SK-N-SH treated with all-trans-retinoic acid at 6 μM for 48 hours (cell line): ENCODE measurements around the gene BIN1.

Source experiments
- ATAC-seq: fragments of 200-7000 bp; cut with Tn5 transposase; 3 replicates; pipeline ENCODE4 v1.9.1; 2020; ENCODE audit warnings: mild to moderate bottlenecking, moderate library complexity
- ARNTL ChIP-seq: fragments of 450-650 bp; formaldehyde crosslinking; IDR thresholded peaks from 2 replicates; pipeline ENCODE4 v1.5.0; 2020; ENCODE audit warnings: low read depth, mild to moderate bottlenecking, moderate library complexity, borderline replicate concordance
- BACH2 ChIP-seq: fragments of 250-450 bp; sonication (Bioruptor Pico); IDR thresholded peaks from 2 replicates; pipeline ENCODE4 v1.9.0; 2021; ENCODE audit warnings: mild to moderate bottlenecking, borderline replicate concordance
- CSDC2 ChIP-seq: fragments of 250-450 bp; sonication (Bioruptor Pico); IDR thresholded peaks from 2 replicates; pipeline ENCODE4 v1.5.0; 2020; ENCODE audit warnings: mild to moderate bottlenecking, moderate library complexity
- ESRRG ChIP-seq: fragments of 250-450 bp; sonication (Bioruptor Pico); IDR thresholded peaks from 2 replicates; pipeline ENCODE4 v1.6.1; 2021; ENCODE audit warnings: mild to moderate bottlenecking
- GLIS3 ChIP-seq: fragments of 250-450 bp; sonication (Bioruptor Pico); IDR thresholded peaks from 2 replicates; pipeline ENCODE4 v1.5.0; 2020; ENCODE audit warnings: mild to moderate bottlenecking, moderate library complexity
- ISL1 ChIP-seq: fragments of 250-450 bp; sonication (Bioruptor Pico); IDR thresholded peaks from 2 replicates; pipeline ENCODE4 v2.1.2; 2022; ENCODE audit warnings: mild to moderate bottlenecking, moderate library complexity
- OSR1 ChIP-seq: fragments of 250-450 bp; sonication (Bioruptor Pico); IDR thresholded peaks from 2 replicates; pipeline ENCODE4 v1.8.0; 2022; ENCODE audit warnings: moderate library complexity, mild to moderate bottlenecking, inconsistent platforms
- PPARA ChIP-seq: fragments of 250-450 bp; sonication (Bioruptor Pico); IDR thresholded peaks from 2 replicates; pipeline ENCODE4 v1.5.0; 2020; ENCODE audit warnings: mild to moderate bottlenecking, borderline replicate concordance
- RARB ChIP-seq: fragments of 250-450 bp; sonication (Bioruptor Pico); IDR thresholded peaks from 2 replicates; pipeline ENCODE4 v1.8.0; 2021; ENCODE audit warnings: mild to moderate bottlenecking, moderate library complexity
- SNAI2 ChIP-seq: fragments of 250-450 bp; sonication (Bioruptor Pico); IDR thresholded peaks from 2 replicates; pipeline ENCODE4 v1.5.0; 2020; ENCODE audit warnings: mild to moderate bottlenecking, moderate library complexity
- TCF4 ChIP-seq: fragments of 250-450 bp; sonication (Bioruptor Pico); IDR thresholded peaks from 2 replicates; pipeline ENCODE4 v1.8.0; 2021; ENCODE audit warnings: mild to moderate bottlenecking, moderate library complexity, borderline replicate concordance
- ZC3H10 ChIP-seq: fragments of 250-450 bp; sonication (Bioruptor Pico); IDR thresholded peaks from 2 replicates; pipeline ENCODE4 v1.5.1; 2021; ENCODE audit warnings: mild to moderate bottlenecking, moderate library complexity
- ZFP3 ChIP-seq: fragments of 250-450 bp; sonication (Bioruptor Pico); IDR thresholded peaks from 2 replicates; pipeline ENCODE4 v1.5.0; 2020; ENCODE audit warnings: mild to moderate bottlenecking, moderate library complexity
- ZNF565 ChIP-seq: fragments of 450-650 bp; formaldehyde crosslinking; conservative IDR thresholded peaks from 2 replicates; pipeline ENCODE4 v1.5.0; 2020; ENCODE audit warnings: low read depth, mild to moderate bottlenecking, moderate library complexity
- ZNF8 ChIP-seq: fragments of 450-650 bp; formaldehyde crosslinking; IDR thresholded peaks from 2 replicates; pipeline ENCODE4 v1.5.0; 2020; ENCODE audit warnings: mild to moderate bottlenecking, moderate library complexity
- TF ChIP-seq, protein P1 (sequence below): fragments of 250-450 bp; sonication (Bioruptor Pico); IDR thresholded peaks from 2 replicates; pipeline ENCODE4 v1.8.0; 2020; ENCODE audit warnings: mild to moderate bottlenecking, moderate library complexity, borderline replicate concordance
- TF ChIP-seq, protein P2 (sequence below): fragments of 250-450 bp; sonication (Bioruptor Pico); IDR thresholded peaks from 2 replicates; pipeline ENCODE4 v1.5.0; 2020; ENCODE audit warnings: mild to moderate bottlenecking, moderate library complexity
- TF ChIP-seq, protein P3 (sequence below): fragments of 250-450 bp; sonication (Bioruptor Pico); IDR thresholded peaks from 2 replicates; pipeline ENCODE4 v1.5.1; 2020; ENCODE audit warnings: low read depth, mild to moderate bottlenecking, moderate library complexity
- TF ChIP-seq, protein P4 (sequence below): fragments of 250-450 bp; sonication (Bioruptor Pico); IDR thresholded peaks from 2 replicates; pipeline ENCODE4 v1.5.1; 2021; ENCODE audit warnings: mild to moderate bottlenecking, moderate library complexity

The BIN1 gene

DNA sequence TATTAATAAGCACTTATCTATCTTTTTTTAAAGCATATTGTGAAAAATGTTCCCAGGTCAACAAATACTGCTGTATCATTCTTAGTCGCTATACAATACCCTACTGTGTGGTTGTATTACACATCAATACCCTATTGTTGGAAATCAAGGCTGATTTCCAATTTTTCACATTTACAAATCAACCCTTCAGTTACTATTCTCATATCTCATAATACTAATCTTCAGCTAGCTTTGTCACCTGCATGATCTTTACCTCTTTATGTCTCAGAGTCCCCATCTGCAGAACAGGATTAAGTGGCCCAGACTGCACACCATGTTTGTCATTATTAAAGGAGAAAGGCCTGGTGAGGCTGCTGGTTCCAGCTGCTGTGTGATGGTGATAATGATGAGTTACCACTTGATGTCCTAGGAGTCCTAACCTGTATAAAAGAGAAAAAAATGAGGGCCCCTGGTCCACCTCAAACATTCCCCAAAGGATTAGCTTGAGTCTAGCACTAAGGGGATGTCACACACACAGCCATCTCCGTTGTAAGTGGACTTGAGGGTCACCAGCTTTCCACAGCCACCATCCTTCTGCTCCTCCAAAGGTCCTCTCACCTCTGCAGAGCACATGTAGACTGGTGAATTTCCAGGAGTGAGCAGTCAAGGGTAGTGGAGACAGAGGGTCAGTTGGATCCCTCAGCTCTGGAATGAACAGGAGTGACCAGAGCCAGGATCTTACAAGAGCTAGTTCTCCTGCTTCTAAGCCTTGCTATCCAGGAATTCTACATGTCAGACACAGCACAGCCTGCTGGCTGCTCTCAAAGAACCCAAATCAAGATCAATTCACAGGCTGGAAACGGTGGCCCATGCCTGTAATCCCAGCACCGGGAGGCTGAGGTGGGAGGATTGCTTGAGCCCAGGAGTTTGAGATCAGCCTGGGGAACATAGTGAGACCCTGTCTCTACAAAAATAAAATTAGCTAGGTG, 36.0 kb upstream of the BIN1 start:
- no peak; the same call in 2 of the 3 replicates for ATAC-seq
- TF ChIP-seq PPARA (CRISPR knock-in tag) (no peak), BACH2 (no peak), OSR1 (no peak), CSDC2 (CRISPR knock-in tag) (no peak)

DNA sequence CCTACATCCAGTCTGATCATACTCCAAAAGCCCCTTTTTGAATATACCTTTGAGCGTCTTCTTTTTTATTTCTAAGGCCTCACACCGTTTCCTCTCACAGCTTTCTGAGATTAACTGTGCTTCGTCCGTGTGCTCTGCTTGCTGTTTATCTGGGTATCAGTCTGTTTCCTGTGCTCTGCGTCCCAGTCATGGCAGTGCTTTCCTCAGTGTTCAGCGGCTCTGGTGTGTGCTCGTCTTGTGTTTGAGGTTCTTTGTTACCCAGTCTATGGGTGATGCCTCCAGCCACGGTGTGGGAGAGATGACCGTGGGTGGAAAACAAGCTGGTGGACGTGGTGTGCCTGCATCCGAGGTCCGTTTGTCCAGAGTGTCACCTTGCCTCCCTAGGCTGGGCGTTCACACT, 33.6 kb upstream of the BIN1 start:
- ATAC-seq, result no peak
- TF ChIP-seq, protein P1, sequence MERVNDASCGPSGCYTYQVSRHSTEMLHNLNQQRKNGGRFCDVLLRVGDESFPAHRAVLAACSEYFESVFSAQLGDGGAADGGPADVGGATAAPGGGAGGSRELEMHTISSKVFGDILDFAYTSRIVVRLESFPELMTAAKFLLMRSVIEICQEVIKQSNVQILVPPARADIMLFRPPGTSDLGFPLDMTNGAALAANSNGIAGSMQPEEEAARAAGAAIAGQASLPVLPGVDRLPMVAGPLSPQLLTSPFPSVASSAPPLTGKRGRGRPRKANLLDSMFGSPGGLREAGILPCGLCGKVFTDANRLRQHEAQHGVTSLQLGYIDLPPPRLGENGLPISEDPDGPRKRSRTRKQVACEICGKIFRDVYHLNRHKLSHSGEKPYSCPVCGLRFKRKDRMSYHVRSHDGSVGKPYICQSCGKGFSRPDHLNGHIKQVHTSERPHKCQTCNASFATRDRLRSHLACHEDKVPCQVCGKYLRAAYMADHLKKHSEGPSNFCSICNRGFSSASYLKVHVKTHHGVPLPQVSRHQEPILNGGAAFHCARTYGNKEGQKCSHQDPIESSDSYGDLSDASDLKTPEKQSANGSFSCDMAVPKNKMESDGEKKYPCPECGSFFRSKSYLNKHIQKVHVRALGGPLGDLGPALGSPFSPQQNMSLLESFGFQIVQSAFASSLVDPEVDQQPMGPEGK, result no peak
- TF ChIP-seq GLIS3 (CRISPR knock-in tag) (no peak), BACH2 (no peak), ARNTL (no peak), ZNF565 (no peak)
- TF ChIP-seq, protein P2, sequence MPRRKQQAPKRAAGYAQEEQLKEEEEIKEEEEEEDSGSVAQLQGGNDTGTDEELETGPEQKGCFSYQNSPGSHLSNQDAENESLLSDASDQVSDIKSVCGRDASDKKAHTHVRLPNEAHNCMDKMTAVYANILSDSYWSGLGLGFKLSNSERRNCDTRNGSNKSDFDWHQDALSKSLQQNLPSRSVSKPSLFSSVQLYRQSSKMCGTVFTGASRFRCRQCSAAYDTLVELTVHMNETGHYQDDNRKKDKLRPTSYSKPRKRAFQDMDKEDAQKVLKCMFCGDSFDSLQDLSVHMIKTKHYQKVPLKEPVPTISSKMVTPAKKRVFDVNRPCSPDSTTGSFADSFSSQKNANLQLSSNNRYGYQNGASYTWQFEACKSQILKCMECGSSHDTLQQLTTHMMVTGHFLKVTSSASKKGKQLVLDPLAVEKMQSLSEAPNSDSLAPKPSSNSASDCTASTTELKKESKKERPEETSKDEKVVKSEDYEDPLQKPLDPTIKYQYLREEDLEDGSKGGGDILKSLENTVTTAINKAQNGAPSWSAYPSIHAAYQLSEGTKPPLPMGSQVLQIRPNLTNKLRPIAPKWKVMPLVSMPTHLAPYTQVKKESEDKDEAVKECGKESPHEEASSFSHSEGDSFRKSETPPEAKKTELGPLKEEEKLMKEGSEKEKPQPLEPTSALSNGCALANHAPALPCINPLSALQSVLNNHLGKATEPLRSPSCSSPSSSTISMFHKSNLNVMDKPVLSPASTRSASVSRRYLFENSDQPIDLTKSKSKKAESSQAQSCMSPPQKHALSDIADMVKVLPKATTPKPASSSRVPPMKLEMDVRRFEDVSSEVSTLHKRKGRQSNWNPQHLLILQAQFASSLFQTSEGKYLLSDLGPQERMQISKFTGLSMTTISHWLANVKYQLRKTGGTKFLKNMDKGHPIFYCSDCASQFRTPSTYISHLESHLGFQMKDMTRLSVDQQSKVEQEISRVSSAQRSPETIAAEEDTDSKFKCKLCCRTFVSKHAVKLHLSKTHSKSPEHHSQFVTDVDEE (CRISPR knock-in tag), result no peak
- TF ChIP-seq, protein P3, sequence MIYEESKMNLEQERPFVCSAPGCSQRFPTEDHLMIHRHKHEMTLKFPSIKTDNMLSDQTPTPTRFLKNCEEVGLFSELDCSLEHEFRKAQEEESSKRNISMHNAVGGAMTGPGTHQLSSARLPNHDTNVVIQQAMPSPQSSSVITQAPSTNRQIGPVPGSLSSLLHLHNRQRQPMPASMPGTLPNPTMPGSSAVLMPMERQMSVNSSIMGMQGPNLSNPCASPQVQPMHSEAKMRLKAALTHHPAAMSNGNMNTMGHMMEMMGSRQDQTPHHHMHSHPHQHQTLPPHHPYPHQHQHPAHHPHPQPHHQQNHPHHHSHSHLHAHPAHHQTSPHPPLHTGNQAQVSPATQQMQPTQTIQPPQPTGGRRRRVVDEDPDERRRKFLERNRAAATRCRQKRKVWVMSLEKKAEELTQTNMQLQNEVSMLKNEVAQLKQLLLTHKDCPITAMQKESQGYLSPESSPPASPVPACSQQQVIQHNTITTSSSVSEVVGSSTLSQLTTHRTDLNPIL (CRISPR knock-in tag), result no peak
- TF ChIP-seq, protein P4, sequence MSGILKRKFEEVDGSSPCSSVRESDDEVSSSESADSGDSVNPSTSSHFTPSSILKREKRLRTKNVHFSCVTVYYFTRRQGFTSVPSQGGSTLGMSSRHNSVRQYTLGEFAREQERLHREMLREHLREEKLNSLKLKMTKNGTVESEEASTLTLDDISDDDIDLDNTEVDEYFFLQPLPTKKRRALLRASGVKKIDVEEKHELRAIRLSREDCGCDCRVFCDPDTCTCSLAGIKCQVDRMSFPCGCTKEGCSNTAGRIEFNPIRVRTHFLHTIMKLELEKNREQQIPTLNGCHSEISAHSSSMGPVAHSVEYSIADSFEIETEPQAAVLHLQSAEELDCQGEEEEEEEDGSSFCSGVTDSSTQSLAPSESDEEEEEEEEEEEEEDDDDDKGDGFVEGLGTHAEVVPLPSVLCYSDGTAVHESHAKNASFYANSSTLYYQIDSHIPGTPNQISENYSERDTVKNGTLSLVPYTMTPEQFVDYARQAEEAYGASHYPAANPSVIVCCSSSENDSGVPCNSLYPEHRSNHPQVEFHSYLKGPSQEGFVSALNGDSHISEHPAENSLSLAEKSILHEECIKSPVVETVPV (CRISPR knock-in tag), result no peak

DNA sequence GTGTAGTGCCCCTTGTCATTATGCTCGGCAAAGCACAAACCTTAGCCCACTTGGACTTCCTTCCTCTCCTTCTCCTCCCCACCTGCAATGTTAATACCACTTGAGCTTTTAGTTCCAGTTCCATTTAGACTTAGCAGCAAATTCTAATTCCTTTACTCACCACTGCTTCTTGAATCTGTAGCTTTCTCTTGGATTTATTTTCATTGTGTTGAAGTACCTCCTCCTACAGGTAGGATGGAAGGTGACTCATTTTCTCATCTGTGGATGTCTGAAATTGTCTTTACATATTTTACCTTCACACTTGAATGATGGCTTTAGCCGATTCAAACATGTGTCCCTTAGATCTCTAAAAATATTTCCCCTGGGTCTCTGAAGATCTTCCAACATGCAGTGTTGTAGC, 32.8 kb upstream of the BIN1 start:
- no peak for TF ChIP-seq ZNF8 (CRISPR knock-in tag)
- TF ChIP-seq ZFP3 (CRISPR knock-in tag), result no peak
- no peak for TF ChIP-seq BACH2
- no peak for TF ChIP-seq ARNTL
- TF ChIP-seq RARB (CRISPR knock-in tag), result no peak
- TF ChIP-seq SNAI2 (CRISPR knock-in tag), result no peak
- TF ChIP-seq ZC3H10 (CRISPR knock-in tag), result no peak
- TF ChIP-seq ESRRG, result no peak
- no peak for TF ChIP-seq TCF4 (CRISPR knock-in tag)
- no peak for TF ChIP-seq ISL1 (CRISPR knock-in tag)
- TF ChIP-seq, protein P2 (CRISPR knock-in tag), result no peak
- TF ChIP-seq GLIS3 (CRISPR knock-in tag), result no peak
- TF ChIP-seq, all 23 proteins: peak for 0
- ATAC-seq, result no peak
